Liver (tissue), 3 donors: ENCODE data around the gene CX3CR1.

ENCODE experiments used
- EGR1 ChIP-seq, 2 donors: IDR thresholded peaks; 2 replicates each; pipeline ENCODE4 v1.6.1; 2016 to 2018; ENCODE audit warnings: antibody characterized with exemption in 2 of 2, low read depth in 2 of 2
- JUND ChIP-seq, 2 donors: IDR thresholded peaks; 2 replicates each; pipeline ENCODE4 v1.6.1; 2016; ENCODE audit warnings: antibody characterized with exemption in 2 of 2
- RAD21 ChIP-seq, 2 donors: IDR thresholded peaks; 2 replicates each; pipeline ENCODE4 v1.6.1; 2016; ENCODE audit warnings: antibody characterized with exemption in 2 of 2, mild to moderate bottlenecking in 2 of 2
- REST ChIP-seq: IDR thresholded peaks from 2 replicates; pipeline ENCODE4 v1.6.1; 2016; ENCODE audit warnings: antibody characterized with exemption, mild to moderate bottlenecking
- RXRA ChIP-seq, 2 donors: IDR thresholded peaks; 2 replicates each; pipeline ENCODE4 v1.6.1; 2017 to 2018; ENCODE audit warnings: antibody characterized with exemption in 2 of 2, mild to moderate bottlenecking in 1 of 2
- SP1 ChIP-seq: IDR thresholded peaks from 2 replicates; pipeline ENCODE4 v1.6.1; 2018; ENCODE audit warnings: antibody characterized with exemption, mild to moderate bottlenecking
- YY1 ChIP-seq: IDR thresholded peaks from 2 replicates; pipeline ENCODE4 v1.6.1; 2016; ENCODE audit warnings: antibody characterized with exemption, mild to moderate bottlenecking
- ZBTB33 ChIP-seq: IDR thresholded peaks from 2 replicates; pipeline ENCODE4 v1.6.1; 2016; ENCODE audit warnings: antibody characterized with exemption
- TF ChIP-seq, protein P1 (sequence below): fragments of 150-350 bp; IDR thresholded peaks from 2 replicates; pipeline ENCODE4 v1.5.1; 2017; ENCODE audit warnings: improper control_type of control experiment, low read depth, low read length; ENCODE audit not compliant: missing input control
- TF ChIP-seq, protein P2 (sequence below): IDR thresholded peaks from 2 replicates; pipeline ENCODE4 v1.6.1; 2016; ENCODE audit warnings: antibody characterized with exemption
- donor health status: healthy.
- donor health status: healthy.

- TF ChIP-seq, protein P1, sequence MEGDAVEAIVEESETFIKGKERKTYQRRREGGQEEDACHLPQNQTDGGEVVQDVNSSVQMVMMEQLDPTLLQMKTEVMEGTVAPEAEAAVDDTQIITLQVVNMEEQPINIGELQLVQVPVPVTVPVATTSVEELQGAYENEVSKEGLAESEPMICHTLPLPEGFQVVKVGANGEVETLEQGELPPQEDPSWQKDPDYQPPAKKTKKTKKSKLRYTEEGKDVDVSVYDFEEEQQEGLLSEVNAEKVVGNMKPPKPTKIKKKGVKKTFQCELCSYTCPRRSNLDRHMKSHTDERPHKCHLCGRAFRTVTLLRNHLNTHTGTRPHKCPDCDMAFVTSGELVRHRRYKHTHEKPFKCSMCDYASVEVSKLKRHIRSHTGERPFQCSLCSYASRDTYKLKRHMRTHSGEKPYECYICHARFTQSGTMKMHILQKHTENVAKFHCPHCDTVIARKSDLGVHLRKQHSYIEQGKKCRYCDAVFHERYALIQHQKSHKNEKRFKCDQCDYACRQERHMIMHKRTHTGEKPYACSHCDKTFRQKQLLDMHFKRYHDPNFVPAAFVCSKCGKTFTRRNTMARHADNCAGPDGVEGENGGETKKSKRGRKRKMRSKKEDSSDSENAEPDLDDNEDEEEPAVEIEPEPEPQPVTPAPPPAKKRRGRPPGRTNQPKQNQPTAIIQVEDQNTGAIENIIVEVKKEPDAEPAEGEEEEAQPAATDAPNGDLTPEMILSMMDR, result no peak
- peak; percentile 6 for TF ChIP-seq RAD21 (IDR thresholded peaks at IDR 0.05)
- peak in 1 of 2 donors; percentile 65 for TF ChIP-seq JUND (IDR thresholded peaks at IDR 0.05)
- no peak for TF ChIP-seq YY1
- TF ChIP-seq, protein P2, sequence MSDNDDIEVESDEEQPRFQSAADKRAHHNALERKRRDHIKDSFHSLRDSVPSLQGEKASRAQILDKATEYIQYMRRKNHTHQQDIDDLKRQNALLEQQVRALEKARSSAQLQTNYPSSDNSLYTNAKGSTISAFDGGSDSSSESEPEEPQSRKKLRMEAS, result no peak
- TF ChIP-seq REST, result no peak
- peak; percentile 24 for TF ChIP-seq SP1
- no peak for TF ChIP-seq ZBTB33
- TF ChIP-seq RXRA (IDR thresholded peaks at IDR 0.05), result peak in 1 of 2 donors; percentile 81
- peak in 1 of 2 donors; percentile 14 for TF ChIP-seq EGR1 (IDR thresholded peaks at IDR 0.05; ENCODE audit: low read depth in 2 of 2)
These were observed 33.5 kb upstream of the CX3CR1 start for GRCh38 chr3:39313289-39313688.
